Measurements from ENCODE around the gene RAF1. TPM values are rescaled to one million over a fixed set of nuclear protein-coding genes. Genes with fewer than 3 reads are reported as not detected.
A peak's percentile ranks its signal among the peaks of the same experiment; 100 is the strongest.

RAF1 gene
- total and polyA plus RNA-seq, 9 of the 15 experiments (the other 6 are each of a cell fraction or from before 2014, with no cell fraction given): 28.0 to 183 (median 85.6) TPM

DNA sequence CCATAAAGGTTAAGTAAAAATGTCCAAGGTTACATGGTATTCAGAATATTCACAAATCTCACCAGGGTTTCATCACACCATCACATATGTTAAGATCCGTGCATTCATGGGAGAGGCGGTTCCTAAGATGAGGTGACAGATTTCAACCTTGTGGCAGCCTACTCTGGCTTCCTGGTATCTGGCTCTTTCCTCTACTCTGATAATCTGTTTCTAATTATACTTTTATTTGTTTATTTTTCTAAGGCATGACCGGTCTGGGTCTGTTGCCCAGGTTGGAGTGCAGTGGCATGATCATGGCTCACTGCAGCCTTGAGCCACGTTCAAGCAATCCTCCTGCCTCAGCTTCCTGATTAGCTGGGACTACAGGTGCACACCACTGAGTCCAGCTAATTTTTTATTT, 34.4 kb downstream of the RAF1 start (continued):
- TF ChIP-seq, protein P1, sequence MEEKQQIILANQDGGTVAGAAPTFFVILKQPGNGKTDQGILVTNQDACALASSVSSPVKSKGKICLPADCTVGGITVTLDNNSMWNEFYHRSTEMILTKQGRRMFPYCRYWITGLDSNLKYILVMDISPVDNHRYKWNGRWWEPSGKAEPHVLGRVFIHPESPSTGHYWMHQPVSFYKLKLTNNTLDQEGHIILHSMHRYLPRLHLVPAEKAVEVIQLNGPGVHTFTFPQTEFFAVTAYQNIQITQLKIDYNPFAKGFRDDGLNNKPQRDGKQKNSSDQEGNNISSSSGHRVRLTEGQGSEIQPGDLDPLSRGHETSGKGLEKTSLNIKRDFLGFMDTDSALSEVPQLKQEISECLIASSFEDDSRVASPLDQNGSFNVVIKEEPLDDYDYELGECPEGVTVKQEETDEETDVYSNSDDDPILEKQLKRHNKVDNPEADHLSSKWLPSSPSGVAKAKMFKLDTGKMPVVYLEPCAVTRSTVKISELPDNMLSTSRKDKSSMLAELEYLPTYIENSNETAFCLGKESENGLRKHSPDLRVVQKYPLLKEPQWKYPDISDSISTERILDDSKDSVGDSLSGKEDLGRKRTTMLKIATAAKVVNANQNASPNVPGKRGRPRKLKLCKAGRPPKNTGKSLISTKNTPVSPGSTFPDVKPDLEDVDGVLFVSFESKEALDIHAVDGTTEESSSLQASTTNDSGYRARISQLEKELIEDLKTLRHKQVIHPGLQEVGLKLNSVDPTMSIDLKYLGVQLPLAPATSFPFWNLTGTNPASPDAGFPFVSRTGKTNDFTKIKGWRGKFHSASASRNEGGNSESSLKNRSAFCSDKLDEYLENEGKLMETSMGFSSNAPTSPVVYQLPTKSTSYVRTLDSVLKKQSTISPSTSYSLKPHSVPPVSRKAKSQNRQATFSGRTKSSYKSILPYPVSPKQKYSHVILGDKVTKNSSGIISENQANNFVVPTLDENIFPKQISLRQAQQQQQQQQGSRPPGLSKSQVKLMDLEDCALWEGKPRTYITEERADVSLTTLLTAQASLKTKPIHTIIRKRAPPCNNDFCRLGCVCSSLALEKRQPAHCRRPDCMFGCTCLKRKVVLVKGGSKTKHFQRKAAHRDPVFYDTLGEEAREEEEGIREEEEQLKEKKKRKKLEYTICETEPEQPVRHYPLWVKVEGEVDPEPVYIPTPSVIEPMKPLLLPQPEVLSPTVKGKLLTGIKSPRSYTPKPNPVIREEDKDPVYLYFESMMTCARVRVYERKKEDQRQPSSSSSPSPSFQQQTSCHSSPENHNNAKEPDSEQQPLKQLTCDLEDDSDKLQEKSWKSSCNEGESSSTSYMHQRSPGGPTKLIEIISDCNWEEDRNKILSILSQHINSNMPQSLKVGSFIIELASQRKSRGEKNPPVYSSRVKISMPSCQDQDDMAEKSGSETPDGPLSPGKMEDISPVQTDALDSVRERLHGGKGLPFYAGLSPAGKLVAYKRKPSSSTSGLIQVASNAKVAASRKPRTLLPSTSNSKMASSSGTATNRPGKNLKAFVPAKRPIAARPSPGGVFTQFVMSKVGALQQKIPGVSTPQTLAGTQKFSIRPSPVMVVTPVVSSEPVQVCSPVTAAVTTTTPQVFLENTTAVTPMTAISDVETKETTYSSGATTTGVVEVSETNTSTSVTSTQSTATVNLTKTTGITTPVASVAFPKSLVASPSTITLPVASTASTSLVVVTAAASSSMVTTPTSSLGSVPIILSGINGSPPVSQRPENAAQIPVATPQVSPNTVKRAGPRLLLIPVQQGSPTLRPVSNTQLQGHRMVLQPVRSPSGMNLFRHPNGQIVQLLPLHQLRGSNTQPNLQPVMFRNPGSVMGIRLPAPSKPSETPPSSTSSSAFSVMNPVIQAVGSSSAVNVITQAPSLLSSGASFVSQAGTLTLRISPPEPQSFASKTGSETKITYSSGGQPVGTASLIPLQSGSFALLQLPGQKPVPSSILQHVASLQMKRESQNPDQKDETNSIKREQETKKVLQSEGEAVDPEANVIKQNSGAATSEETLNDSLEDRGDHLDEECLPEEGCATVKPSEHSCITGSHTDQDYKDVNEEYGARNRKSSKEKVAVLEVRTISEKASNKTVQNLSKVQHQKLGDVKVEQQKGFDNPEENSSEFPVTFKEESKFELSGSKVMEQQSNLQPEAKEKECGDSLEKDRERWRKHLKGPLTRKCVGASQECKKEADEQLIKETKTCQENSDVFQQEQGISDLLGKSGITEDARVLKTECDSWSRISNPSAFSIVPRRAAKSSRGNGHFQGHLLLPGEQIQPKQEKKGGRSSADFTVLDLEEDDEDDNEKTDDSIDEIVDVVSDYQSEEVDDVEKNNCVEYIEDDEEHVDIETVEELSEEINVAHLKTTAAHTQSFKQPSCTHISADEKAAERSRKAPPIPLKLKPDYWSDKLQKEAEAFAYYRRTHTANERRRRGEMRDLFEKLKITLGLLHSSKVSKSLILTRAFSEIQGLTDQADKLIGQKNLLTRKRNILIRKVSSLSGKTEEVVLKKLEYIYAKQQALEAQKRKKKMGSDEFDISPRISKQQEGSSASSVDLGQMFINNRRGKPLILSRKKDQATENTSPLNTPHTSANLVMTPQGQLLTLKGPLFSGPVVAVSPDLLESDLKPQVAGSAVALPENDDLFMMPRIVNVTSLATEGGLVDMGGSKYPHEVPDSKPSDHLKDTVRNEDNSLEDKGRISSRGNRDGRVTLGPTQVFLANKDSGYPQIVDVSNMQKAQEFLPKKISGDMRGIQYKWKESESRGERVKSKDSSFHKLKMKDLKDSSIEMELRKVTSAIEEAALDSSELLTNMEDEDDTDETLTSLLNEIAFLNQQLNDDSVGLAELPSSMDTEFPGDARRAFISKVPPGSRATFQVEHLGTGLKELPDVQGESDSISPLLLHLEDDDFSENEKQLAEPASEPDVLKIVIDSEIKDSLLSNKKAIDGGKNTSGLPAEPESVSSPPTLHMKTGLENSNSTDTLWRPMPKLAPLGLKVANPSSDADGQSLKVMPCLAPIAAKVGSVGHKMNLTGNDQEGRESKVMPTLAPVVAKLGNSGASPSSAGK (IDR thresholded peaks at IDR 0.05): no peak
- TF ChIP-seq, protein P2, sequence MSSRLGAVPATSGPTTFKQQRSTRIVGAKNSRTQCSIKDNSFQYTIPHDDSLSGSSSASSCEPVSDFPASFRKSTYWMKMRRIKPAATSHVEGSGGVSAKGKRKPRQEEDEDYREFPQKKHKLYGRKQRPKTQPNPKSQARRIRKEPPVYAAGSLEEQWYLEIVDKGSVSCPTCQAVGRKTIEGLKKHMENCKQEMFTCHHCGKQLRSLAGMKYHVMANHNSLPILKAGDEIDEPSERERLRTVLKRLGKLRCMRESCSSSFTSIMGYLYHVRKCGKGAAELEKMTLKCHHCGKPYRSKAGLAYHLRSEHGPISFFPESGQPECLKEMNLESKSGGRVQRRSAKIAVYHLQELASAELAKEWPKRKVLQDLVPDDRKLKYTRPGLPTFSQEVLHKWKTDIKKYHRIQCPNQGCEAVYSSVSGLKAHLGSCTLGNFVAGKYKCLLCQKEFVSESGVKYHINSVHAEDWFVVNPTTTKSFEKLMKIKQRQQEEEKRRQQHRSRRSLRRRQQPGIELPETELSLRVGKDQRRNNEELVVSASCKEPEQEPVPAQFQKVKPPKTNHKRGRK (tag; IDR thresholded peaks at IDR 0.05): no peak
- no peak for TF ChIP-seq ZNF764 (CRISPR knock-in tag; IDR thresholded peaks at IDR 0.05; ENCODE audit: low read depth)
- TF ChIP-seq KLF10 (CRISPR knock-in tag; IDR thresholded peaks at IDR 0.05): no peak
- TF ChIP-seq ZNF551 (CRISPR knock-in tag; IDR thresholded peaks at IDR 0.05): no peak
- TF ChIP-seq SMARCA4 (IDR thresholded peaks at IDR 0.05): peak; percentile 15; the same call in 1 of the 2 replicates
- no peak for TF ChIP-seq ZNF561 (CRISPR knock-in tag; conservative IDR thresholded peaks at IDR 0.05)

Data from K562 (cell line).